GM23338 (cell line): ENCODE measurements around the gene CACNA1D. TPM values are rescaled to one million over a fixed set of nuclear protein-coding genes. Genes with fewer than 3 reads are reported as not detected.

Experiments
- ATAC-seq: fragments of 200-7000 bp; cut with Tn5 transposase; 3 replicates; pipeline ENCODE4 v1.9.1; 2020
- DNase-seq: peaks from one replicate; pipeline ENCODE4 v3.0.0-alpha.2; 2015; ENCODE audit warnings: low spot score
- H2AFZ ChIP-seq: fragments of 200-600 bp; sonication (generic); 2 replicates; pipeline ENCODE4 v1.8.0; 2016; ENCODE audit warnings: antibody characterized with exemption, mild to moderate bottlenecking, moderate library complexity
- H3F3A ChIP-seq: fragments of 200-600 bp; sonication (generic); replicated peaks from 2 replicates; pipeline ENCODE4 v1.8.0; 2017; ENCODE audit warnings: antibody characterized with exemption, mixed run types, low read depth
- H3K27ac ChIP-seq: fragments of 200-600 bp; sonication (generic); 2 replicates; pipeline ENCODE4 v1.6.1; 2016; ENCODE audit warnings: low read depth
- H3K27me3 ChIP-seq: fragments of 200-600 bp; sonication (generic); 2 replicates; pipeline ENCODE4 v1.8.0; 2016; ENCODE audit warnings: mild to moderate bottlenecking, mixed run types, moderate library complexity; ENCODE audit not compliant: insufficient read depth
- H3K36me3 ChIP-seq: fragments of 200-600 bp; sonication (generic); 2 replicates; pipeline ENCODE4 v1.8.0; 2016; ENCODE audit warnings: mild to moderate bottlenecking; ENCODE audit not compliant: insufficient read depth
- H3K4me1 ChIP-seq: fragments of 200-600 bp; sonication (generic); 2 replicates; pipeline ENCODE4 v1.8.0; 2016; ENCODE audit warnings: mild to moderate bottlenecking, moderate library complexity; ENCODE audit not compliant: insufficient read depth
- H3K4me2 ChIP-seq: fragments of 200-600 bp; sonication (generic); 2 replicates; pipeline ENCODE4 v1.7.1; 2017; ENCODE audit warnings: mixed run types
- H3K4me3 ChIP-seq: fragments of 200-600 bp; sonication (generic); 2 replicates; pipeline ENCODE4 v1.6.1; 2016; ENCODE audit warnings: mixed run types
- H3K79me2 ChIP-seq: fragments of 200-600 bp; sonication (generic); replicated peaks from 2 replicates; pipeline ENCODE4 v1.8.0; 2017; ENCODE audit warnings: mild to moderate bottlenecking; ENCODE audit not compliant: insufficient read depth
- H3K9me2 ChIP-seq: fragments of 200-600 bp; sonication (generic); 2 replicates; pipeline ENCODE4 v1.8.0; 2017; ENCODE audit not compliant: insufficient read depth
- H4K20me1 ChIP-seq: fragments of 200-600 bp; sonication (generic); replicated peaks from 2 replicates; pipeline ENCODE4 v1.8.0; 2017; ENCODE audit warnings: mild to moderate bottlenecking; ENCODE audit not compliant: insufficient read depth
- H3K27ac Mint-ChIP-seq: 2 replicates; pipeline ENCODE4 v1.8.0; 2020; ENCODE audit warnings: inconsistent platforms, mild to moderate bottlenecking, moderate library complexity, mixed read lengths
- H3K27me3 Mint-ChIP-seq: 3 replicates; pipeline ENCODE4 v1.8.0; 2022; ENCODE audit warnings: low read depth, mild to moderate bottlenecking, moderate library complexity, mixed read lengths, inconsistent platforms; ENCODE audit not compliant: insufficient read depth, poor library complexity
- H3K36me3 Mint-ChIP-seq: 3 replicates; pipeline ENCODE4 v1.8.0; 2021; ENCODE audit warnings: low read depth, mild to moderate bottlenecking, inconsistent platforms, moderate library complexity, mixed read lengths
- H3K4me1 Mint-ChIP-seq: 3 replicates; pipeline ENCODE4 v1.8.0; 2020; ENCODE audit warnings: mild to moderate bottlenecking, inconsistent platforms, mixed read lengths
- H3K4me3 Mint-ChIP-seq: 3 replicates; pipeline ENCODE4 v1.8.0; 2021; ENCODE audit warnings: moderate library complexity, mild to moderate bottlenecking, inconsistent platforms, mixed read lengths
- H3K9me3 Mint-ChIP-seq: 3 replicates; pipeline ENCODE4 v1.8.0; 2020; ENCODE audit warnings: moderate library complexity, mild to moderate bottlenecking, inconsistent platforms, mixed read lengths
- CTCF ChIP-seq, 2 experiments: fragments of 200-600 bp in 1 of 2; sonication (generic) in 1 of 2; conservative IDR thresholded peaks; 2 replicates each; pipeline versions ENCODE4 v1.5.1 to v1.6.1; 2016 to 2017; ENCODE audit warnings: antibody characterized with exemption in 2 of 2, low read depth in 2 of 2, mild to moderate bottlenecking in 2 of 2, moderate library complexity in 1 of 2
- ETS1 ChIP-seq: IDR thresholded peaks from 2 replicates; pipeline ENCODE4 v1.6.1; 2016; ENCODE audit warnings: antibody characterized with exemption
- EZH2 ChIP-seq: fragments of 200-600 bp; sonication (generic); IDR thresholded peaks from one replicate; pipeline ENCODE4 v1.8.0; 2017; ENCODE audit warnings: antibody characterized with exemption, mild to moderate bottlenecking, low read depth; ENCODE audit not compliant: unreplicated experiment
- EZH2phosphoT487 ChIP-seq: fragments of 200-600 bp; sonication (generic); IDR thresholded peaks from one replicate; pipeline ENCODE4 v1.8.1; 2018; ENCODE audit warnings: antibody characterized with exemption; ENCODE audit not compliant: unreplicated experiment
- NANOG ChIP-seq: IDR thresholded peaks from 2 replicates; pipeline ENCODE4 v1.6.1; 2016; ENCODE audit warnings: antibody characterized with exemption, borderline replicate concordance
- POLR2AphosphoS5 ChIP-seq: IDR thresholded peaks from 2 replicates; pipeline ENCODE4 v1.6.1; 2016; ENCODE audit warnings: antibody characterized with exemption, low read depth
- STAT1 ChIP-seq: IDR thresholded peaks from one replicate; pipeline ENCODE4 v1.6.1; 2016; ENCODE audit warnings: antibody characterized with exemption; ENCODE audit not compliant: unreplicated experiment
- ZNF114 ChIP-seq: fragments of 250-450 bp; sonication (Bioruptor Pico); IDR thresholded peaks from 2 replicates; pipeline ENCODE4 v1.5.0; 2020; ENCODE audit warnings: mild to moderate bottlenecking, moderate library complexity
- polyA plus RNA-seq: library from polyadenylated mRNA; unstranded; fragments of >200 nt; fragmentation: Nextera tagmentation; extraction: Ambion mirVana; gene quantifications from 2 replicates; pipeline ENCODE4 v1.2.1, GENCODE V29; 2016
- total RNA-seq: library from RNA; depleted of rRNA; stranded (reverse); fragments of >200 nt; shearing (Covaris generic); gene quantifications from 2 replicates; pipeline ENCODE4 v1.2.3, GENCODE V29; 2014

The CACNA1D gene
- total and polyA plus RNA-seq, 2 experiments from 2014 or later = 1.7 to 1.8 TPM

GRCh38 chr3:53733446-53733845, 239.0 kb downstream of the CACNA1D start:
- no peak overlapping the region for H3K4me3 ChIP-seq
- H3K4me1 ChIP-seq = no peaks in the 10 kb centered on the region
- H3K27ac ChIP-seq = no peak overlapping the region
- no peak overlapping the region for H3K4me2 ChIP-seq
- DNase-seq (no peak), ATAC-seq (no peak)
- no peaks in the 10 kb centered on the region for H3K79me2 ChIP-seq
- H3F3A ChIP-seq = no peaks in the 10 kb centered on the region
- Mint-ChIP-seq H3K36me3 (no peaks in the 10 kb centered on the region), H3K4me1 (no peaks in the 10 kb centered on the region; the same call in 2 of the 3 replicates), H3K27me3 (peaks cover 1% of the 10 kb centered on the region), H3K9me3 (no peaks in the 10 kb centered on the region), H3K4me3 (no peak overlapping the region), H3K27ac (no peak overlapping the region)
- no peak overlapping the region for H2AFZ ChIP-seq
- no peaks in the 10 kb centered on the region for H3K9me2 ChIP-seq
- no peak for TF ChIP-seq EZH2
- no peaks in the 10 kb centered on the region for H3K27me3 ChIP-seq
- H4K20me1 ChIP-seq = no peaks in the 10 kb centered on the region
- H3K36me3 ChIP-seq = no peaks in the 10 kb centered on the region

GRCh38 chr3:53739966-53740365, 245.6 kb downstream of the CACNA1D start:
- Histone ChIP-seq H2AFZ (peak overlapping the region; percentile 80; the same call in 1 of the 2 replicates), H3K27me3 (no peaks in the 10 kb centered on the region)

GRCh38 chr3:53740956-53741355, 246.5 kb downstream of the CACNA1D start:
- ATAC-seq (no peak), DNase-seq (no peak)
- no peaks in the 10 kb centered on the region for H3K27me3 ChIP-seq
- no peaks in the 10 kb centered on the region for H3F3A ChIP-seq
- no peaks in the 10 kb centered on the region for H4K20me1 ChIP-seq
- no peaks in the 10 kb centered on the region for H3K4me1 ChIP-seq
- Mint-ChIP-seq H3K27ac (no peak overlapping the region), H3K9me3 (no peaks in the 10 kb centered on the region), H3K27me3 (no peaks in the 10 kb centered on the region), H3K4me1 (peaks cover 18% of the 10 kb centered on the region), H3K4me3 (no peak overlapping the region), H3K36me3 (no peaks in the 10 kb centered on the region)
- H2AFZ ChIP-seq = no peak overlapping the region
- H3K79me2 ChIP-seq = no peaks in the 10 kb centered on the region
- no peaks in the 10 kb centered on the region for H3K36me3 ChIP-seq
- no peak overlapping the region for H3K27ac ChIP-seq
- H3K9me2 ChIP-seq = peaks cover 2% of the 10 kb centered on the region; the same call in 1 of the 2 replicates
- H3K4me2 ChIP-seq = no peak overlapping the region
- H3K4me3 ChIP-seq = no peak overlapping the region
- TF ChIP-seq NANOG (no peak), ETS1 (no peak), CTCF (conservative IDR thresholded peaks at IDR 0.05; ENCODE audit: low read depth in 2 of 2) (no peak), EZH2 (no peak), ZNF114 (CRISPR knock-in tag) (no peak), STAT1 (no peak)

More at GRCh38 chr3:53739966-53740365, 245.6 kb downstream of the CACNA1D start:
- H3K27ac Mint-ChIP-seq = no peak overlapping the region
- H3K4me1 Mint-ChIP-seq = peaks cover 18% of the 10 kb centered on the region
- TF ChIP-seq EZH2 = no peak
- TF ChIP-seq EZH2phosphoT487 = no peak
- no peak for TF ChIP-seq POLR2AphosphoS5
- TF ChIP-seq CTCF (conservative IDR thresholded peaks at IDR 0.05; ENCODE audit: low read depth in 2 of 2) = no peak
- no peak for TF ChIP-seq ZNF114 (CRISPR knock-in tag)
- no peaks in the 10 kb centered on the region for H3K36me3 Mint-ChIP-seq
- H3K36me3 ChIP-seq = no peaks in the 10 kb centered on the region
- H3K9me2 ChIP-seq = no peaks in the 10 kb centered on the region
- H3K4me3 Mint-ChIP-seq = no peak overlapping the region
- DNase-seq (no peak), ATAC-seq (no peak)
- H3K9me3 Mint-ChIP-seq = no peaks in the 10 kb centered on the region
- H3K4me3 ChIP-seq = no peak overlapping the region
- H3K27ac ChIP-seq = no peak overlapping the region
- H3K79me2 ChIP-seq = no peaks in the 10 kb centered on the region
- H3F3A ChIP-seq = no peaks in the 10 kb centered on the region
- no peaks in the 10 kb centered on the region for H3K27me3 Mint-ChIP-seq
- no peak overlapping the region for H3K4me2 ChIP-seq
- H3K4me1 ChIP-seq = no peaks in the 10 kb centered on the region
- H4K20me1 ChIP-seq = no peaks in the 10 kb centered on the region
